Cardiac septum (tissue), 1 donor: ENCODE results near the gene RGL1. TPM values are rescaled to one million over a fixed set of nuclear protein-coding genes. Genes with fewer than 3 reads are reported as not detected.
"Not testable (repeated sequence)": the region's sequence is repeated elsewhere in the genome, so short reads cannot be mapped to it uniquely, and the experiment has no call there.

Source experiments
- DNase-seq: peaks from one replicate; pipeline ENCODE4 v3.0.0-alpha.2; 2020; ENCODE audit warnings: low spot score
- intact Hi-C: fragments of 100-400 bp; cut with DNase I; formaldehyde crosslinking; loops from one replicate; pipeline ENCODE4 v1.14.0; 2022
- long read RNA-seq: library from polyadenylated mRNA; unstranded; transcript quantifications from one replicate; pipeline ENCODE4 v2.0.0, GENCODE V29; 2021
- total RNA-seq: library from RNA; stranded (reverse); fragmentation: NEBNext Ultra II Directional; extraction: Animal tissue kit (Norgen Biotek cat#: 25700); gene quantifications from one replicate; pipeline ENCODE4 v1.2.1, GENCODE V29; 2021
- donor health status: DM: no; HTN: no; CAD: no.

RGL1 gene
- total RNA-seq: 19.6 TPM
- long read RNA-seq, full-length matches to known transcripts: 5 of 21 reads
- long read RNA-seq, partial matches to known transcripts: 8 of 21 reads
- long read RNA-seq, other reads (novel, unspliced or antisense): 8 of 21 reads

DNA sequence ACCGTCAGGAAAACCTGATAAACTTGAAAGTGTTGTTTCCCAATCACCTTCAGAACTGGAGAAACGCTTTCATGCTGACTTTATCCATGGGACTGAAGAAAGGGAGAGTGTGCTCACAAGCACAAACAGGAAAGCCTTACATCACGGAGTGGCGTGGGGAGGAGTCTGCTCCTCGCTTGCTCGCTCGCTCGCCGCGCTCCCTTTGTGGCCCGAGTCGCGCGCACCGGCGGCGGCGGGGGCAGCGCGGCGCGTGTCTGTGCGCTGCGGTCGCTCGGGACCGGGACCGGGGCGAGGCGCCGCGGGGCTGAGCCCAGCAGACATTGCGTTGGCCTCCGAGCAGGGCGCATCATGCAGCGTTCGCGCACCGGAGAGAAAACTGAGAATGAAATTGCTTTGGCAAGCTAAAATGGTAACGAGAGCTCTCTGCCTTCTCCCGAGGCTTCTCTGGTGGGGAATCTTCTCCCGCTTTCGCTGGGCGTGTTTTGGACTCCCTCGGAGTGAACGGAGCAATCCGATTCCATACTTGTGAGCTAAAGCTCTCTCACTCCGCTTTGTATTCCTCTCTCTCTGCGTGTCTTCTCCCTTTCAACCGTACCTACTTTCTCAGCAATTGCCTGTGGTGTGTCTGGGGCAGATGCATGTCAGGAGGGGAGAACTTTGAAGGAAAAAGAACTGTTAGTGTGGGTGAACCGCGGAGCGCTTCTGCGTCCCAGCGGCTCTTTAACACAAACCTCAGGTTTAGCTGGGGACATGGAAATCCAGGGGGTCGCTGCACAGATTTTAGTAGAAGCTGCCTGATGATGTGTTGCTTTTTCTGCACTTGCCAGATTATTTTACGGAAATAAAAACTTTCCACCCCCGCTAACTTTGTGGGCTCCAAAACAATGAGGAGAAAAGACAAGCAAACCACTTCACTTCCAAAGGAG is at the start of gene RGL1:
RGL1 (plus strand) TSS at position 205 of the 926 bp plus-strand sequence; CDS start at position 383, 178 bp downstream.
- DNase-seq: peak; percentile 81
- intact Hi-C loops: loop anchor here (5.0 kb wide), 1 partner anchor 67 kb away; no protein-coding TSS in a partner anchor

- intact Hi-C loops: no loop called here
- no peak for DNase-seq
These were observed 48.6 kb upstream of the RGL1 start for GRCh38 chr1:183756326-183756725.

DNA sequence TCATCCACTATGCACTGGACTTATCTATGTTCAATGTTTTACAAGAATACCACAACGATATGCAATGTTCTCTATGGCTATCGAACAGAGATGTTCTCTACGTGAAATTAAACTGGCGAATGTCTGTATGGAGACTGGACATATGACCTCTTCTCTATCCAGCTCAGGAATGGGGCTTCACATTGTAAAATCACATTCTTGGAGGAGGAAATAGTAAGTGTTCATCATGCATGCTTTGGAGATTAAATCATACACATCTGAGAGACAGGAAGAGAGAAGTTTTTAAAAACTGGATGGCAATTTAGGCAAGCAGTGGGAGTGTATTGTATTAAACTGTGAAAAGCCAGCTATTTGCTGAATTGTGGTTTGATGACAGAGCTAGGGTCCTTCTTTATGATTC is 47.9 kb upstream of the RGL1 start:
- intact Hi-C loops: no loop called here
- no peak for DNase-seq

DNA sequence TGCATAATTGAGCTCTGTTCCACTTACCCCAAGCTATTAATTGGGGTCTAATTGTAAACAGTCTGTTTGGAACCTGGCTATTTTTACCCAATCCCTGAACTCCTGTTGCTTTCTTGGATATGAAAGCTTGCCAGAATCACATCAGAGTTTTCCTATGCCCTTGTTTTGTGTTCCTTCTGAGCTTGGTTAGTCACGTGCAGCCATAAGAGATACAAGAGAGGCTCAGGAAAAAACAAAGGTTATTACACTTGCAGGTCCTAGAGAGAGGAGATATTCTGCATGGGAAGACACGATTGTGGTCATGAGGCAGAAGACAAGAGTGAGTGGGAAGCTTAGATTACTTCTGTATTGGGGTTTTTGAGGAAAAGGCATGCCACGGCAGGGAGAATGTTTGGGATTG is 46.0 kb upstream of the RGL1 start:
- DNase-seq: no peak

DNA sequence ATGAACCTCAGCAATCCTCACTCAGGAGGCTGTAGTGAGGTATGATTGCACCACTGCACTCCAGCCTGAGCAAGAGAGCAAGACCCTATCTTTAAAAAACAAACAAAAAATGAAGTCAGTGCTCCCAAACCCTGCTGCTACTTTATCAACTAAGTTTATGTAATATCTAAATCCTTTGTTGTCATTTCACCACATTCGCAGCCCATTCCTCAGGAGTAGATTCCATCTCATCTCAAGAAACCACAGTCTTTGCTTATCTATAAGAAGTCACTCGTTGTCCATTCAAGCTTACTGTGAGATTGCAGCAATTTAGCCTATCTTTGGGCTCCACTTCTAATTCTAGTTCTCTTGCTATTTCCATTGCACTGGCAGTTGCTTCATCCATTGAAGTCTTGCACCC is 44.3 kb upstream of the RGL1 start:
- no peak for DNase-seq
- intact Hi-C loops: no loop called here

More for the DNA sequence above, 46.0 kb upstream of the RGL1 start:
- intact Hi-C loops: no loop called here

DNA sequence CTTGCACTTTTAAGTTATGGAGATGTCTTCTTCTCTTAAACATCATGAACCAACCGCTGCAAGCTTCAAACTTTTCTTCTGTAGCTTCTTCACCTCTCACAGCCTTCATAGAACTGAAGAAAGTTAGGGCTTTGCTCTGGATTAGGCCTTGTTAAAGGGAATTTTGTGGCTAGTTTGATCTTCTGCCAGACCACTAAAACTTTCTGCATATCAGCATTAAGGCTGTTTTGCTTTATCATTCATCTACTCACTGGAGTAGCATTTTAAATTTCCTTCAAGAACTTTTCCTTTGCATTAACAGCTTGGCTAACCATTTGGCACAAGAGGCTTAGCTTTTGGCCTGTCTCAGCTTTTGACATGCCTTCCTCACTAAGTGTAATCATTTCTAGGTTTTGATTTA is 43.0 kb upstream of the RGL1 start:
- intact Hi-C loops: no loop called here
- no peak for DNase-seq

- DNase-seq, intact Hi-C loops: not testable (repeated sequence)
These were observed 42.1 kb upstream of the RGL1 start for GRCh38 chr1:183762856-183763255.

GRCh38 chr1:183764981-183765380 is 39.9 kb upstream of the RGL1 start:
- no peak for DNase-seq
- intact Hi-C loops: no loop called here

DNA sequence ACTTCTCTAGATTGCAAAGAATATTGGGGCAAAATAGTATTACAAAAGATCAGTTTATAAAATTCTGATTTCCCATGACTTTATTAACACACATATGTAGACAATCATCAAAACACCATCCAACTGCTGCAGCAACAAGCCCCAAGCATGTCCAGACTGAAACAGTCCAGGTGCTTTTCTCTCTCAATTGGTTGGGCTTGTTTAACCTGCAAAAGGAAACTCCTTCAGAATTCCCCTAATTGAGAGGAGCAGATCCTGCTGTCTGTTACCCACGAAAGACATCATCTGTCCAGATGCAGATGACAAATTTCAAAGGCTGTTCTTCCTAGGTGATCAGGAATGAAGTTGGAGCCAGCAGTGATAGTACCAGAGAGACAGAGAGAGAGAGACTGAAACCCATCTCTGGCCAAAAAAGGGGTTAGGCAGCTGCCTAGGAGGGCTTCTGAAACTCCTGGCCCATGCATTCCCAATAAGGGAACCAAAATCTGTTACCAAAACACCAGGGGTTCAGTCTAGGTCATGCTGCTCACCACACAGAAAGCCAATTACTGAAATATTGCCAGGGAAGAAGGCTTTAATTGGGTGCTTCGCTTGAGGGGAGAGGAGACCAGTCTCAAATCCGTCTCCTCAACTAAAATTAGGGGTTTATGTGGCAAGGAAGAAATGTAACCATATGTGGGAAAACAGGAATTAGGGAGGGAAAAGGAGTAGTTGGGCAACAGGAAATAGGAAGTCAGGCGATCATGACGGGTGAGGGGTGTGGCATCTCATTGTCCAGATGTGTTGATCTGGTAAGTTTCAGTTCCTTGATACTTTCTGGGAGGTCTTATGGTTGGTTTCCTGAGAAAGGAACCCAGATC is 34.7 kb upstream of the RGL1 start:
- DNase-seq: no peak
- intact Hi-C loops: no loop called here

DNA sequence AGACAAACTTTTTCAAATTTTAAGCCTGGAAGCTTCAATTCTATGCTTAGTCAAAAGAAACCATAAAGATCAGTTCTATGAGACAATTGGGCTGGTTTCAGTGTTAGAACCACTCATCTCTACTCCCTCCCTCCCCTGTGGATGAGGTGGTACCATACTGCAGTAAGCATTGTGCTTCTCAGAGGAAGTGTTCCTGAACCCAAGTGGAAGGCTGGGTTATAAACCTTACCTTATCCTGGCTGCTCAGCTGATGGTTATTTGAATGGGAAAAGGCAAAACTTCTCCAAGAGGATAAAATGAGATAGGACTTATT is 34.1 kb upstream of the RGL1 start:
- intact Hi-C loops: no loop called here
- DNase-seq: no peak

GRCh38 chr1:183773482-183774274 is 31.2 kb upstream of the RGL1 start:
- DNase-seq: no peak
- intact Hi-C loops: no loop called here

DNA sequence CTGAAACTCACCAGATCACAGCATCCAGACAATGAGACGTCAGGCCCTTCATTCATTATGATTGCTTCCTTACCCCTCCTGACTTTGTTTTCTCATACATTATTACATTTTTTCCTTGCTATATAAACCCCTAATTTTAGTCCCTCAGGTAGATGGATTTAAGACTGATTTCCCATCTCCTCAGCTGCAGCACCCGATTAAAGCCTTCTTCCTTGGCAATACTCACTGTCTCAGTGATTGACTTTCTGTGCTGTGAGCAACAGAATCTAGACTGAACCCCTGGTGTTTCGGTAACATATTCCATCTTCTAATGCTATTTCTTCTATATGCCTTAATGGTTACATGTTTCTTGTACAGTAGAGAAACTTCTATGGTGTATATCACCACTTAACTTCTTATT is 30.0 kb upstream of the RGL1 start:
- DNase-seq: no peak
- intact Hi-C loops: no loop called here

DNA sequence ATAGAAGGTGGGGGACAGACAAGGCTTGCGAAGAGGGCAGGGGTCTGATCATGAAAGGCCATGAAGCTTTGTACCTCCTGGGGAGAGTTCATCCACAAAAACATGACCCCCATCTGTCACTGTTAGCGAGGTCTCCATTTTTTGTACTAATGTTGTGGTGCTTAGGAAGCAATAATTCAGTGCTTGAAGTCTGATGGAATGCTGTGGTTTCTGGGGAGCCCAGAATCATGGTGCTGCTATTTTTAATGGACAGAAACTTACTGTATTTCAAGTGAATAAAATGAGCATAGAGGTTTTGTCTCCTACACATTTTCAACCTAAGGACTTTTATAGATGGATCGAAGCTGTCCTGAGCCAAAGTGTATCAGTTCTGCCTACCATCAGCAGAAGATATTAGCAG is 28.2 kb upstream of the RGL1 start:
- DNase-seq: no peak
- intact Hi-C loops: no loop called here

- DNase-seq: no peak
- intact Hi-C loops: no loop called here
These were observed 27.6 kb upstream of the RGL1 start for GRCh38 chr1:183777328-183777727.

- DNase-seq: no peak
- intact Hi-C loops: no loop called here
These were observed 26.9 kb upstream of the RGL1 start for GRCh38 chr1:183778045-183778444.

DNA sequence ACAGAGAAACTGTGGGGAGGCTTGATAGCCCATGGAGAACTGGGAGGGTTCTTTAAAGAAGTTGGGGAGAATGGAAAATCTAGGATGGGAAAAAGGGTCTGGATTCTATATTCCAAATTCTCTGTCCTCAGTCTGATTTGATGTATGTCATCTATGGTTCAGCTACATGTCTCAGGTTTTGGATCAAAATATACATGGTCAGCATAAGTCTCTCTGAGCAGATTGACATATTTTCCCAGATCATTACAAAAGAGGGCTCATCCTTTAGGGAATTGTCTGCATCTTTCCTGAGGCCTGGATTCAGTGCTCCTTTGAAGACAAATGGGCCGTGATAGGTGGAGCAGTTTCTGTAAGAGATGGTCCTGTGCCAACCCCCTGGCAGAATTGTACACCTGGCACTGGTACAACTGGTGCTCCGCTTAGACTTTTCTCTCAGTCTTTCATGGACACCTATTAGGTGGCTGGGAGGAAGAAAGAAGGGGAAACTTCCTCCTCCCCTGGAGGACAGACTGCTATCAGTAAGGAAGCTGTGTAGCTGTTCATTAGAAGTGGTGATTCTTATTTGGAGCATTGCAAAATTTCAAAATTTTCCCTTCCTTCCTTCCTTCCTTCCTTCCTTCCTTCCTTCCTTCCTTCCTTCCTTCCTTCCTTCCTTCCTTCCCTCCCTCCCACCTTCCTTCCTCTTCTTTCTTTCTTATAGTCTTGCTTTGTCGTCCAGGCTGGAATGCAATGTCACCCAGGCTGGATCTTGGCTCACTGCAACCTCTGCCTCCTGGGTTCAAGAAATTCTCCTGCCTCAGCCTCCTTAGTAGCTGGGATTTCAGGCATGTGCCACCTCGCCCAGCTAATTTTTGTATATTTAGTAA is 26.1 kb upstream of the RGL1 start:
- intact Hi-C loops: no loop called here
- DNase-seq: no peak

DNA sequence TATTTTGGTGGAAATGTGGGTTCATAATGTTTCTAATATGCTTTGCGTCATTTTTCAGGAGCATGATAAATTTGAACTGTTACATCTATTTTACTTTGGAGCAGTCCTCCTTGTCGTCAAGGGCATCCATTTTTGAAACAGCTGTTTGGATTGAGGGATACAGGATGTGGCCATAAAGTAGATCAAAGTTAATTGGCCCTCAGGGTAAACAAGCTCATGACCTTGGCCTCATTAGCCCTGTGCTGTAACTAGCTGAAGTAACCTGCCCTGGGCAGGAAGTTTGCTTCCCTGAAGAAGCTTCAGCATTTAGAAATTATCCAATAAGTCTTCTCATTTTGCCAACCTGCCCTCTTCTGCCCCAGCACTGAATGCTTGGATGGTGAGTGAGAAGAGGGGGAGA is 24.8 kb upstream of the RGL1 start:
- no peak for DNase-seq
- intact Hi-C loops: no loop called here

- no peak for DNase-seq
- intact Hi-C loops: no loop called here
These were observed 24.2 kb upstream of the RGL1 start for GRCh38 chr1:183780757-183781156.

- intact Hi-C loops: no loop called here
These were observed 21.6 kb upstream of the RGL1 start for GRCh38 chr1:183783342-183783741.

More at GRCh38 chr1:183783342-183783741, 21.6 kb upstream of the RGL1 start:
- no peak for DNase-seq
